Measurements from ENCODE around the gene MEF2D.

DNA sequence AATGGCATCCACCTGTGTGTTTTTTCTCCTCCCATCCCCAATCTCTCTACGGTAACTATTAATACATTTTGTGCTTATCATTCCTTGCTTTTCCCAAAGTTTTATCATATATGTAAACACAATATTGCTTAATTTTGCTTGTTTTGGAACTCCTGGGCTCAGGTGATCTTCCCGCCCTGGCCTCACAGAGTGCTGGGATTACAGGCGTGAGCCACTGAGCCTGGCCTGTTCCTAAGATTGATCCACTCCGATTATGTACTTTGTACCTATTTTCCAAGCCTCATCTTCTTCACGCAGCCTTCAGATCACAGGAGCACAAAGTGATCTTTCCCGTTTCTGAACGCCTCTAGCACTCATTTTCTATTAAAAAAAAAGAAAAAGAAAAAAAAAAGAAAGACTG is 45.2 kb downstream of the MEF2D start:
- TF ChIP-seq EZH2phosphoT487 (IDR thresholded peaks at IDR 0.05; ENCODE audit: low read depth) (no peak), CTCF (IDR thresholded peaks at IDR 0.05; ENCODE audit: low read depth, low read length) (no peak)

Measured in OCI-LY3 (cell line).